Inflammatory macrophage treated with lipopolysaccharide for 1 hour (primary cell): ENCODE results near the gene APOBEC3B.
"Not testable (repeated sequence)": the region's sequence is repeated elsewhere in the genome, so short reads cannot be mapped to it uniquely, and the experiment has no call there.

Experiments
- DNase-seq, 2 donors: peaks; one replicate each; pipeline ENCODE4 v3.0.0-alpha.2; 2020 to 2022

The APOBEC3B gene

DNA sequence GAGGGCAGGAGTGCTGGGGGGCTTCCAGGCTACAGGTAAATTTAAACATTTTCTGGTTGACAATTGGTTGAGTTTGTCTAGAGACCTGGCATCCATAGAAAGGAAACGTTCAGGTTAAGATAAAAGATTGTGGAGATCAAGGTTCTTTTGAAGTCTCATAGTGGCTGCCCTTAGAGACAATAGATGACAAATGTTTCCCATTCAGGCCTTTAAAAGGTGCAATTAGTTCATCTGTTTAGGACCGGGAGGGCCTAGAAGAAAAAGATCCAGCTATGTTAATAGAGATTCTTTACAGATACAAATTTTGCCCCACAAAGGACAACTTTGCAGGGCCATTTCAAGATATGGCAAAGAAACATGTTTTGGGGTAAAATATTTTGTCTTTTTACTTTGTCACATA is 54.9 kb downstream of the APOBEC3B start:
- DNase-seq = not testable (repeated sequence)

DNA sequence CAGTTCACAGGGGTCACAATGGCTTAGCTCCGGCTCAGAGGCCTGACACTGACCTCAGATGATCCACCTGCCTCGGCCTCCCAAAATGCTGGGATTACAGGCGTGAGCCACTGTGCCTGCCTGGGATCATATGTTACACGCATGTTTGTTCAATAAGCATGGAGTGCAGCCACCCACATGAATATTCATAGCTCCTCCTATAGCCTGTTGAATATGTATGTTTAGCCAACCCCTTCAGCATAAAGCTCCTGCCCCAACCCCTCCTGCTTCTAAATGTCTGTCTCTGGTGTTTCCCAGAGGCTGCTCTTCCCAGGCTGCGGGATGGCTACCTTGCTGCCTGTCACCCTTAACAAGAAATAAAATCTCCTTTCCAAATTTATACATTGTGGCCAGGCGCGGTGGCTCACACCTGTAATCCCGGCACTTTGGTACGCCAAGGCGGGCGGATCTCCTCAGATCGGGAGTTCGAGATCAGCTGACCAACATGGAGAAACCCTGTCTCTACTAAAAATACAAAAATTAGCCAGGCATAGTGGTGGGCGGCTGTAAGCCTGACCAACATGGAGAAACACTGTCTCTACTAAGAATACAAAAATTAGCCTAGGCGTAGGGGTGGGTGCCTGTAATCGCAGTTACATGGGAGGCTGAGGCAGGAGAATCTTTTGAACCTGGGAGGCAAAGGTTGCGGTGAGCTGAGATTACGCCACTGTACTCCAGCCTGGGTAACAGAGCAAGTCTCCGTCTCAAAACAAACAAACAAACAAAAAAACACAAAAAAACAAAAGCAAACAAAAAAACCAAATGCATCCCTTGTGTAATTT is 57.4 kb downstream of the APOBEC3B start:
- DNase-seq = no peak

DNA sequence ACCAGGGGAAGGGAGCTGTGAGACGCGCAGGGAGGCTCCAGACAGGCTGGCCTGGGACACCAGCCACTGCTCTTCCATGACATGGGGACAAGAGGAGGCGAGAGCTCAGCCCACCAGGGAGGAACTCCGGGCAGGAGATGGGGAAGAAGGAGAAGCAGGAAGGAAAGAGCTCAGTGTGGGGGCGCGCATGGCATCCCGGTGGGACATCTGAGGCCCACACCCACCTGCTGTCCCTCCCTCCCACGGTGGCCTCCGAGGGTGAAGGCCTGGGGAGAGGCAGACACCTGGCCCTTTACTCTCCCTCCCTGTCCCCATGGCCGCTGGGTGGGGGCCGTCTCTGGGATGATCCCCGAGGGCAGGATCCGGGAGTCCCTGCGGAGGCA is 58.0 kb downstream of the APOBEC3B start:
- DNase-seq = not testable (repeated sequence)

DNA sequence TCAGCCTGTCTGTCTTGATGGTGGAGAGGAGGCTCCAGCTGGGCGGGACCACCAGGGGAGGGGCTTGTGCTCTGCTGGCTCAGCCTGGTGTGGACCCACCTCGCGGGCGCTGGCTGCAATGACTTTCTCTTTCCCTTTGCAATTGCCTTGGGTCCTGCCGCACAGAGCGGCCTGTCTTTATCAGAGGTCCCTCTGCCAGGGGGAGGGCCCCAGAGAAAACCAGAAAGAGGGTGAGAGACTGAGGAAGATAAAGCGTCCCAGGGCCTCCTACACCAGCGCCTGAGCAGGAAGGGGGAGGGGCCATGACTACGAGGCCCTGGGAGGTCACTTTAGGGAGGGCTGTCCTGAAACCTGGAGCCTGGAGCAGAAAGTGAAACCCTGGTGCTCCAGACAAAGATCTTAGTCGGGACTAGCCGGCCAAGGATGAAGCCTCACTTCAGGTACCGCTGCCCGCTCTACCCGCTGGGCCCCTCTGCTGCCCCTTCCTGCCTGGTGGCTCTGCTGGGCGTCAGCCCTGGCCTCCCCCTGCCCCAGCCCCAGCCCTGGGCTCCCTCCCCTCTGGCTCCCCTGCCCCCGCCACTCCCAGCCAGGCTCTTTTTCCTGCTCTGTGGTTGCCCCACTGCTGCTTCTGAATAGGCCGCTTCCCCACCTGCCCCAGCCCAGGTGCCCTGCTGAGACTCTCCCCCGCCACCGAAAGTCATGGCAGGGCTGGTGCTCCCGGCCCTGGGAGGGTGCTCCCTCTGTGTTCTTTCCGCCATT is 58.6 kb downstream of the APOBEC3B start, which contains the start of gene APOBEC3F:
TSS of gene APOBEC3F (plus strand) at position 327 of the 759 bp plus-strand sequence. CDS start at position 424, 97 bp downstream.
- peak; percentile 17 to 38 for DNase-seq

DNA sequence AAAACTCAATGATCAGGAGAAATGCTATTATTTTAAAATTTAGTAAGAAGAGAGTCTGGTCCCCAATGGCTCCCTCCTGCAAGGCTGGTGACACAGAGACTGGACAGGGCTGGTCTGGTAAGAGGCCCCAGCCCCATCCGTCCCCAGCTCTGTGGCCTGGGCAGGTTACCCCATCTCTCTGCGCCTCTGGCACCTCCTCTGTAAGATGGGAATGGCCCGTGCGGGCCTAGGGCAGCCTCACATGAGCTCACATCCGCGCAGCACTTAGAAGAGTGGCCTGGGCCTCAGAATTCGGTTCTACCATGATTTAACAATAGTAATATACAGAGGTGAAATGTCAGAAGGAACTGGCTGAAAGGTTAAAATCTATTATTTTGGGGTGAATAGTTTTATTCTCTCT is 59.8 kb downstream of the APOBEC3B start:
- DNase-seq = no peak
